Activated naive CD8-positive, alpha-beta T cell (primary cell): ENCODE measurements around the gene LMAN2L.
A peak's percentile ranks its signal among the peaks of the same experiment; 100 is the strongest.

Experiments used
- H3K27ac Mint-ChIP-seq: one replicate; pipeline ENCODE4 v1.8.0; 2021; ENCODE audit warnings: mixed read lengths
- H3K27me3 Mint-ChIP-seq: one replicate; pipeline ENCODE4 v1.8.0; 2021; ENCODE audit warnings: mixed read lengths
- H3K36me3 Mint-ChIP-seq: one replicate; pipeline ENCODE4 v1.8.0; 2021; ENCODE audit warnings: mixed read lengths
- H3K4me1 Mint-ChIP-seq: one replicate; pipeline ENCODE4 v1.8.0; 2021; ENCODE audit warnings: low read depth, mixed read lengths
- H3K4me3 Mint-ChIP-seq: one replicate; pipeline ENCODE4 v1.8.0; 2021; ENCODE audit warnings: mild to moderate bottlenecking, mixed read lengths
- H3K9me3 Mint-ChIP-seq: one replicate; pipeline ENCODE4 v1.8.0; 2021; ENCODE audit warnings: low read depth, mixed read lengths

Gene LMAN2L, protein sequence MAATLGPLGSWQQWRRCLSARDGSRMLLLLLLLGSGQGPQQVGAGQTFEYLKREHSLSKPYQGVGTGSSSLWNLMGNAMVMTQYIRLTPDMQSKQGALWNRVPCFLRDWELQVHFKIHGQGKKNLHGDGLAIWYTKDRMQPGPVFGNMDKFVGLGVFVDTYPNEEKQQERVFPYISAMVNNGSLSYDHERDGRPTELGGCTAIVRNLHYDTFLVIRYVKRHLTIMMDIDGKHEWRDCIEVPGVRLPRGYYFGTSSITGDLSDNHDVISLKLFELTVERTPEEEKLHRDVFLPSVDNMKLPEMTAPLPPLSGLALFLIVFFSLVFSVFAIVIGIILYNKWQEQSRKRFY

DNA sequence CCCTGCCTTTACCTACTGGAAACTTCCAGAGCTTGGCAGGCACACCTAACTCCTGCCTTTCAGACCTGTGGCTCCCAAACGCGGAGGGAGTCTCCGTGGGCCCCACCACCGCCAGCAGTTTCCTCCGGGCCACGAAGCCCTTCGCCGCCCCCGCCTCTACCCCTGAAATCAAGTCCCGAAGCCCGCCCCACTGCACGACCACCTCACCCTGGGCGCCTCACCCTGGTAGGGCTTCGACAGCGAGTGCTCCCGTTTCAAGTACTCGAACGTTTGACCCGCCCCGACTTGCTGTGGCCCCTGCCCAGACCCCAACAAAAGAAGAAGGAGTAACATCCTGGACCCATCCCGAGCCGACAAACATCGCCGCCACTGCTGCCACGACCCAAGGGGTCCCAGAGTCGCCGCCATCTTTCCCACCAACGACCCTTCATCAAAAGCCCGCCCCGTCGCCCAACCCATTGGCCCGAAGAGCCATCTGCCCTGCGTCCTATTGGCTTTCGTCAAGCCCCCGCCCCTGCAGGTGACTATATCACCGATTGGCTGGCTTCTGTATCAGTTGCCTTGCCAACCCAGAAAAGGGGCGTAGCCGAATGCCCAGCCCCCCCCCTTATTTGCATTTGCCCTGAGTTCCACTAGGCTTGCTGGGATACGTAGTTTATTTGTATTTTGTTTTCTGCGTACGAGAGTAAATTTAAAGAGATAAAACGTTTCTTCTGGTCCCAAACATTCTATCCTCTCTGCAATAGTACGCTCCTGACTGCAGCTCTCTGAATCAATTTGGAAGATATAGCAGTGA is at the start of gene LMAN2L:
Gene LMAN2L, minus strand, starts transcription at position 432 of the 796 bp plus-strand sequence. Its CDS starts 24 bp downstream, at position 408.
- H3K4me1 Mint-ChIP-seq, result peaks cover 26% of the 10 kb centered on the region
- no peaks in the 10 kb centered on the region for H3K27me3 Mint-ChIP-seq
- peak within 1 kb of the TSS; percentile 88 for H3K27ac Mint-ChIP-seq

GRCh38 chr2:96789245-96789617 is 49.4 kb upstream of the LMAN2L start:
- peaks cover 4% of the 10 kb centered on the region for H3K4me1 Mint-ChIP-seq
- no peak overlapping the region for H3K27ac Mint-ChIP-seq
- H3K9me3 Mint-ChIP-seq, result no peaks in the 10 kb centered on the region
- no peaks in the 10 kb centered on the region for H3K27me3 Mint-ChIP-seq
- H3K36me3 Mint-ChIP-seq, result no peaks in the 10 kb centered on the region
- no peak overlapping the region for H3K4me3 Mint-ChIP-seq

More for the DNA sequence above, at the start of gene LMAN2L:
- H3K9me3 Mint-ChIP-seq, result no peaks in the 10 kb centered on the region
- peaks cover 2% of the 10 kb centered on the region for H3K36me3 Mint-ChIP-seq
- H3K4me3 Mint-ChIP-seq, result peak within 1 kb of the TSS; percentile 95

GRCh38 chr2:96788442-96789244 is 48.8 kb upstream of the LMAN2L start:
- no peaks in the 10 kb centered on the region for H3K9me3 Mint-ChIP-seq
- H3K4me1 Mint-ChIP-seq, result peaks cover 4% of the 10 kb centered on the region
- H3K27ac Mint-ChIP-seq, result no peak overlapping the region
- no peaks in the 10 kb centered on the region for H3K27me3 Mint-ChIP-seq
- no peak overlapping the region for H3K4me3 Mint-ChIP-seq
- no peaks in the 10 kb centered on the region for H3K36me3 Mint-ChIP-seq

GRCh38 chr2:96787411-96787810 is 47.5 kb upstream of the LMAN2L start:
- H3K4me1 Mint-ChIP-seq, result peaks cover 4% of the 10 kb centered on the region
- no peak overlapping the region for H3K4me3 Mint-ChIP-seq
- H3K9me3 Mint-ChIP-seq, result no peaks in the 10 kb centered on the region
- no peak overlapping the region for H3K27ac Mint-ChIP-seq
- no peaks in the 10 kb centered on the region for H3K36me3 Mint-ChIP-seq
- H3K27me3 Mint-ChIP-seq, result no peaks in the 10 kb centered on the region

DNA sequence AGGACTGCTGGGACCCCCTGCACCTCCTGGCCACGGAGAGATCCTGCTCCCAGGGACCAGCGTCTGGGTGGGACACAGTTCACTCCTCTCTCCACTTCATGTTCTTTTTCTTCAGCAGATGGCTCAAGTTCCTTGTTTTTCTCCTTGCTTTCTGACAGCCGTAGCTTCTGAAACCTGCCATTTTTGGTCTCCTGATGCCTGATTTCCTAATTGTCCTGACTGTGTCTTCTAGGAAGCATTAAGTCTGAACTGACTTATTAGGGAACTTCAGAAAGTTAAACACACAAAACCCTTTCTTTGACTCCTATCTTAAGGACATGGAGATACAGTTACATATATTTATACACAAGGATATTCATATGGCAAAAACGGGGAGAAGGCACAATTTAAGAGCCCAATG is 43.5 kb upstream of the LMAN2L start:
- Mint-ChIP-seq H3K4me3 (no peak overlapping the region), H3K36me3 (peaks cover 5% of the 10 kb centered on the region), H3K27me3 (no peaks in the 10 kb centered on the region), H3K9me3 (no peaks in the 10 kb centered on the region), H3K27ac (no peak overlapping the region), H3K4me1 (peaks cover 4% of the 10 kb centered on the region)

DNA sequence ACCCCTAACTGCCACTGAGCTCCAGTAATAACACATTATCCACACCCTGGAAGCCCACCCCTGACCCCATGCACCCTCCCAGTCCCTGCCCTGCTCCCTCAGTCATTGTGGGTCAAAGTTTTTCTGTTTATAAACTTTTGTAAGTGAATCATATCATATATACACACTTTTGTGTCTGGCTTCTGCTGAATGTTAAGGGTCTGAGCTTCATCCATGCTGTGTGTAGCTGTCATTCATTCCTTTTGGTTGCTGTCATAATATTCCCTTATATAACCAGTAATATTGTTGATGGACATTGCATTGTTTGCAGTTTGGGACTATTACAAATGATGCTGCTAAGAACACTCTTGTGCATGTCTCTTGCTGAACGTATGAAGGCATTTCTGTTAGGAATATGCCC is 35.3 kb upstream of the LMAN2L start:
- Mint-ChIP-seq H3K4me1 (peaks cover 25% of the 10 kb centered on the region), H3K27me3 (no peaks in the 10 kb centered on the region), H3K27ac (peak overlapping the region; percentile 77), H3K9me3 (no peaks in the 10 kb centered on the region), H3K4me3 (peak overlapping the region; percentile 22), H3K36me3 (peaks cover 2% of the 10 kb centered on the region)

- Mint-ChIP-seq H3K27ac (peak overlapping the region; percentile 91), H3K4me1 (peaks cover 25% of the 10 kb centered on the region), H3K9me3 (no peaks in the 10 kb centered on the region), H3K27me3 (no peaks in the 10 kb centered on the region), H3K36me3 (no peaks in the 10 kb centered on the region), H3K4me3 (peak overlapping the region; percentile 81)
Measured at GRCh38 chr2:96773922-96774321, 34.1 kb upstream of the LMAN2L start.

DNA sequence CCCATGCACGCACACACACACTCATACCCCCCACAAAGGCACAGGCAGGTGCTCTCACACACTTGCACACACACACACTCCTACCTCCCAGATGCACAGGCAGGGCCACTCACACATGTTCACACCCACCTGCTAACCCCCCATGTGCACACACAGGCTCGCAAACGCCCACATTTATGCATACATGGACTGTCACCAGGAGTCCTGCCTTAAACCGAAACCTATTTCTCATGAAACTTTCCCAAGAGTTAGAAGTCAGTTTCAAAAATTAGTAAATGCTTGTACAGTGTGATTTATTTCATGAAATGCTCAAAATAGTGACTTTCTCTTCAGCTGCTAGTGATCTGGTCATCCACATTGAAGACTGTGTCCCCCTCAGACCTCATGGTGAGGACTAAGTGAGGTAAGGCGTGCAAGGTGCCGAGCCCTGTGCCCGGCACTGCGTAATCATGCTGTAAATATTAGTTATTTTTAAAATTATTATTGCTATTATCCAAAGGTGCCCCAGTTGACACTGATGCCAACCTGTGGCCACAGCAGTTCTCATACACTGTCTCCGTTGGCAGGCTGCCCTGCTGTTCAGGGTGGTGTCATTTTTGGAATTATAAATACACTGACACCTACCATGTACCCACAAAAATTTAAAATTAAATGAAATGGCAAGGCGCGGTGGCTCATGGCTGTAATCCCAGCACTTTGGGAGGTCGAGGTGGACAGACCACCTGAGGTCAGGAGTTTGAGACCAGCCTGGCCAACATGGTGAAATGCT is 33.2 kb upstream of the LMAN2L start:
- peaks cover 28% of the 10 kb centered on the region for H3K4me1 Mint-ChIP-seq
- no peaks in the 10 kb centered on the region for H3K36me3 Mint-ChIP-seq
- peak overlapping the region; percentile 47 for H3K4me3 Mint-ChIP-seq
- H3K27me3 Mint-ChIP-seq, result no peaks in the 10 kb centered on the region
- H3K9me3 Mint-ChIP-seq, result no peaks in the 10 kb centered on the region
- peak overlapping the region; percentile 28 for H3K27ac Mint-ChIP-seq

DNA sequence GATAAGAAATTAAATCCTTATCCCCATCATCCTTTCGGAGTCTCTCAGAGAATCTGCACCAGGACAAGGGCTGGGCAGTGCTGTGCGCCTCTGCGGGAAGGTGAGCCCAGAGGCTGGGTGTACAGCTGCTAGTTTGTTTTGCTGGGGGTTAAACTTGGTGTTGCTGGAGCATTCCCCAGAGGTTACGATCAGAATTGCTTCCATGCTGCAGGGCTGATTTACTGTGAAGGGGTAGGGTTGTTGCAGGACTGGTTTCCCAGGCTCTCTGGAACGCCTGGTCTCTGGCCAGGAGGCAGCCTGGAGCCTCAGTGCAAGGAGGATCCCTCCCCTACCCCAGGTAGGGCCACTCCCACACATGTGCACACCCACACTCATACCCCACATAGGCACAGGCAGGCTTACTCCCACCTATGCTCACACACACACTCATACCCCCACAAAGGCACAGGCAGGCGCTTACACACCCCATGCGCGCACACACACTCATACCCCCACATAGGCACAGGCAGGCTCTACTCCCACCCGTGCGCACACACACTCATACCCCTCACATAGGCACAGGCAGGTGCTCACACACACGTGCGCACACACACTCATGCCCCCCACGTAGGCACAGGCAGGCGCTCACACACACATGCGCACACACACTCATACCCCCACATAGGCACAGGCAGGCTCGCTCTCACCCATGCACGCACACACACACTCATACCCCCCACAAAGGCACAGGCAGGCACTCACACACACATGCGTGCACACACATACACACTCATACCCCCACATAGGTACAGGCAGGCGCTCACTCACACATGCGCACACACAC is 32.1 kb upstream of the LMAN2L start:
- Mint-ChIP-seq H3K36me3 (no peaks in the 10 kb centered on the region), H3K27me3 (no peaks in the 10 kb centered on the region), H3K4me1 (peaks cover 28% of the 10 kb centered on the region), H3K4me3 (no peak overlapping the region), H3K27ac (no peak overlapping the region), H3K9me3 (no peaks in the 10 kb centered on the region)

DNA sequence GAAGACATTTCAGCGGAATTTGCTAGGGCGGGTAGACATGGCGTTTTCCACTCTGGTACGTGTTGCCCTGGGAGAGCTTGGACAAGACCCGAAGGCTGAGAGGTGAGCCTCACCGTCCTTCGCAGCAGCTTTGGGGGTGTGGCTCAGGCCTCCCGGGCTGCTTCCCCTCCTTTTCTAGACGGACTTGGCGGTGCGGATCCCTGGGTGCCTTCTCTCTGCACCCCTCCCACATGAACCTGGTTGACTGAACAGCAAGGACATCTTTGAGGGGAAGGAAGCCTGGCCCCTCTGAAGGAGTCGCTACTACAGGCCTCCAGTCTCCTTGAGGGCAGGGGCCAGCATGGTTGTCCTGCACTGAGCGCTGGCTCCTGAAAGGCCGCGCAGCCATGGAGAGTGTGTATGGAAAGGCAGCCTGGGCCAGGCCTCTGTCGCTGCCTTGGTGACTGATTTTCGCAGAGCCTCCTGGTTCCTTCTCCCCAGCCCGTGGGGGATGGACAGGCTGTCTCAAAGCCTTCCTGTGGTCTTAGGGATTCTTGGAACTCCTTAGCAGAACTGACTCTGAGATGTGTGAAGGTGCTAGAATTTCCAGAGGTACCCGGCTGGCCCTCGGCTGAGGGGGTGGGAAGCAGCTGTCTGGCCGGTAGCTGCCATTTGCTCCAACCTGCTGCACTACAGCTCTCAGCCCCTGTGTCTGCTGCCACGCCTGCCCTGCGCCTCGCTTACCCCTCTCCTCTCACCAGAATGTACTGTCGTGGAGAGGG is 30.8 kb upstream of the LMAN2L start:
- Mint-ChIP-seq H3K27ac (no peak overlapping the region), H3K4me1 (peaks cover 37% of the 10 kb centered on the region)

GRCh38 chr2:96769814-96770213 is 29.9 kb upstream of the LMAN2L start:
- Mint-ChIP-seq H3K4me1 (peaks cover 35% of the 10 kb centered on the region), H3K4me3 (no peak overlapping the region), H3K27me3 (no peaks in the 10 kb centered on the region), H3K36me3 (no peaks in the 10 kb centered on the region), H3K9me3 (no peaks in the 10 kb centered on the region), H3K27ac (no peak overlapping the region)

More for the DNA sequence above, 30.8 kb upstream of the LMAN2L start:
- Mint-ChIP-seq H3K36me3 (no peaks in the 10 kb centered on the region), H3K9me3 (no peaks in the 10 kb centered on the region), H3K4me3 (no peak overlapping the region), H3K27me3 (no peaks in the 10 kb centered on the region)

DNA sequence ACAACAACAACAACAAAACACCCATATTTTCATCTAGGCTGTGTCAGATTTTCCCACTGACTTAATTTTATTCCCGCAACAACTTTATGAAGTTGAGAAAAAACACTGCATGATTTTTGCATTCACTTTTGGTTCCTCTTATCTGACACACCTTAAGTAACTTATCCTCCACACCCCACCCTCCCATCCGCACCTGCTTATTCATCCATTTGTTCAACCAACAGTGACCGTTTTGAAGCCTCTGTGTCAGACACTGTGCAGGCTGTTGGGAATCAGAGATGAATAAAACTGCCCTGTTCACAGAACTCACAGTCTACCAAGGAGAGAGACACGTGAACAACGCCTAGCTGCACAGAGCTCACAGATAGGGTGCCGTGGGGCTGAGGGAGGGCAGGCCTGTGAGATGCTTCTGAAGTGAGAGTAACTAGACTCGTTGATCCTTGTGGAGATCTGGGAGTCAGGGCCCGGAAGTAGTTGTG is 28.3 kb upstream of the LMAN2L start:
- H3K36me3 Mint-ChIP-seq, result no peaks in the 10 kb centered on the region
- H3K27me3 Mint-ChIP-seq, result no peaks in the 10 kb centered on the region

More for the DNA sequence above, 28.3 kb upstream of the LMAN2L start:
- H3K9me3 Mint-ChIP-seq, result no peaks in the 10 kb centered on the region
- H3K27ac Mint-ChIP-seq, result no peak overlapping the region
- no peak overlapping the region for H3K4me3 Mint-ChIP-seq
- H3K4me1 Mint-ChIP-seq, result peaks cover 39% of the 10 kb centered on the region
